ENCODE data around the gene SYT11. TPM values are rescaled to one million over a fixed set of nuclear protein-coding genes. Genes with fewer than 3 reads are reported as not detected.

SYT11 gene
- polyA plus RNA-seq, 2 of the 4 experiments (the other 2 are of a cell fraction): 2.5 to 2.8 TPM

DNA sequence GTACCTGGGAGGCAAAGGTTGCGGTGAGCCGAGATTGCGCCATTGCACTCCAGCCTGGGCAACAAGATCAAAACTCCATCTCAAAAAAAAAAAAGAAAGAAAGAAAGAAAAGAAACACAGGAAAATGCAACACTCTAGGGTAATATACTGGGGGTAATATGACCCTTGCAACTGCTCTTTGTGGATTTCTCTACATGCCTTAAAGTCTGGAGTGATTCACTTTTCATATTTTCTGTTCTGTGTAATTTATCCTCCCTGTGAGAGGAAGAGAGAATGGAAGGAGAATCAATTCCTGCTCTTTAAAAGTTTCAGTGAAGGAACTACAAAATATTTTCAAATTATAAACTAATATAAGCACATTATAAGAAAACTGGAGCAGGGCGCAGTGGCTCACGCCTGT is 29.1 kb downstream of the SYT11 start (continued):
- TF ChIP-seq, protein P1, sequence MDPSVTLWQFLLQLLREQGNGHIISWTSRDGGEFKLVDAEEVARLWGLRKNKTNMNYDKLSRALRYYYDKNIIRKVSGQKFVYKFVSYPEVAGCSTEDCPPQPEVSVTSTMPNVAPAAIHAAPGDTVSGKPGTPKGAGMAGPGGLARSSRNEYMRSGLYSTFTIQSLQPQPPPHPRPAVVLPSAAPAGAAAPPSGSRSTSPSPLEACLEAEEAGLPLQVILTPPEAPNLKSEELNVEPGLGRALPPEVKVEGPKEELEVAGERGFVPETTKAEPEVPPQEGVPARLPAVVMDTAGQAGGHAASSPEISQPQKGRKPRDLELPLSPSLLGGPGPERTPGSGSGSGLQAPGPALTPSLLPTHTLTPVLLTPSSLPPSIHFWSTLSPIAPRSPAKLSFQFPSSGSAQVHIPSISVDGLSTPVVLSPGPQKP (IDR thresholded peaks at IDR 0.05; ENCODE audit: low read depth, low read length): no peak
- no peak for TF ChIP-seq RARB (CRISPR knock-in tag; IDR thresholded peaks at IDR 0.05)

DNA sequence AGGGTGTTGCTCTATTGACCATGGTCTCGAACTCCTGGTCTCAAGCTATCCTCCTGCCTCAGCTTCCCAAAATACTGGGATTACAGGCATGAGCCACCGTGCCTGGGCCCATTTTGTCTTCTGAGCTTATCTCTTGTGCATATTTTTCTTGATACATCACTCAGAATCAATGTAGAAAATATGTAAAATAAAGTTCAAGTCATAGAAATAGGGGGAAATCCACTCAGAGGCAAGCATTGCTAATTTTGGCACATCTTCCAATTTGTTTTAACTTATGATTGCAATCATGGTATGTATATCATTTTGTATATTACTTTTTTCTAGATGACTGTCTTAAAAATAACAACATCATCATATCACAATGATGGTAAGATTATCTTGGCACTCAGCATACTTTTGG is 30.2 kb downstream of the SYT11 start:
- 0 out of 3 replicates have a peak overlapping the region, but pooled peaks have one; percentile 6 for H3K4me2 ChIP-seq
- POLR2A ChIA-PET: no interaction called here
- CTCF ChIA-PET: interaction anchor here (1.1 kb wide), 1 partner anchor 177 kb away, joined by 3 read pairs; no protein-coding TSS in a partner anchor

DNA sequence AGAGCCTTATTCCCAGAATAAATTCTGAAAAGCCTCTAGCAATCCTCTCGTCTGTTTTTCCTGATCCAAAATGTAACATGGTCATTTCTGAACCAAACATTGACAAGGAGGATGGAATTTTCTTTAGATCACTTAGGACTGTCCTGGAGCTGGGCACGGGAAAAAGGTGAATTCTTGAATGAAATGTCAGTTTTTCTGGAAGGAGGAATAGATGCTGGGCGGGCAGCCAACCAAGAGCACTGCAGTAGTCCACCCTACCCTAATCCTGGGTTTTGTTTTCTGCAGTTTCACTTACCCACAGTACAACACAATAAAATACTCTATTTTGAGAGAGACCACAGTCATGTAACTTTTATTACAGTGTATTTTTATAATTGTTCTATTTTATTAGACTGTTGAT is 30.9 kb downstream of the SYT11 start:
- ChIA-PET POLR2A (no interaction called here), CTCF (interaction anchor here (1.1 kb wide), 2 partner anchors 161 to 176 kb away, joined by 3 to 4 read pairs; no protein-coding TSS in a partner anchor)
- H3K9me3 ChIP-seq: no peaks in the 10 kb centered on the region
- no peak for ATAC-seq
- WGBS (ENCODE audit: missing lambda C conversion rate): 44% methylated on average over 3 of the region's 3 CpGs
- H3K4me3 ChIP-seq: no peak overlapping the region
- no peak for DNase-seq (ENCODE audit: low read depth in 1 of 2, low spot score in 1 of 2)
- H3K4me1 ChIP-seq: peaks cover 36% of the 10 kb centered on the region
- H3K27ac ChIP-seq: peak overlapping the region in 1 of 2 experiments; percentile 40; a peak in 2 of 6 replicates
- H3K4me2 ChIP-seq: peak overlapping the region; percentile 6; the same call in 1 of the 3 replicates
- no peak for FAIRE-seq
- TF ChIP-seq RFX5 (IDR thresholded peaks at IDR 0.05) (no peak), ZNF302 (CRISPR knock-in tag; IDR thresholded peaks at IDR 0.05) (no peak), RNF2 (IDR thresholded peaks at IDR 0.05; ENCODE audit: borderline replicate concordance, low read depth) (no peak), MYC (IDR thresholded peaks at IDR 0.05; ENCODE audit: borderline replicate concordance, low read length) (no peak), TFCP2L1 (CRISPR knock-in tag; IDR thresholded peaks at IDR 0.05) (no peak), FOXS1 (CRISPR knock-in tag; IDR thresholded peaks at IDR 0.05) (no peak), CHD4 (IDR thresholded peaks at IDR 0.05; ENCODE audit: borderline replicate concordance) (no peak), MAZ (IDR thresholded peaks at IDR 0.05; ENCODE audit: borderline replicate concordance, low read depth, low read length) (no peak), NFE2L2 (conservative IDR thresholded peaks at IDR 0.05; ENCODE audit: low read length) (no peak), NR3C1 (IDR thresholded peaks at IDR 0.05) (no peak), SMC3 (IDR thresholded peaks at IDR 0.05) (no peak)
- TF ChIP-seq, protein P2, sequence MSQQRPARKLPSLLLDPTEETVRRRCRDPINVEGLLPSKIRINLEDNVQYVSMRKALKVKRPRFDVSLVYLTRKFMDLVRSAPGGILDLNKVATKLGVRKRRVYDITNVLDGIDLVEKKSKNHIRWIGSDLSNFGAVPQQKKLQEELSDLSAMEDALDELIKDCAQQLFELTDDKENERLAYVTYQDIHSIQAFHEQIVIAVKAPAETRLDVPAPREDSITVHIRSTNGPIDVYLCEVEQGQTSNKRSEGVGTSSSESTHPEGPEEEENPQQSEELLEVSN (IDR thresholded peaks at IDR 0.05; ENCODE audit: borderline replicate concordance, low read depth): no peak

More for the DNA sequence above, 30.2 kb downstream of the SYT11 start:
- peaks cover 36% of the 10 kb centered on the region for H3K4me1 ChIP-seq
- 49% methylated on average over 2 of the region's 2 CpGs for WGBS (ENCODE audit: missing lambda C conversion rate)
- H3K9me3 ChIP-seq: no peaks in the 10 kb centered on the region
- ATAC-seq (no peak), DNase-seq (ENCODE audit: low read depth in 1 of 2, low spot score in 1 of 2) (no peak), FAIRE-seq (peak; percentile 23)
- no peak overlapping the region for H3K4me3 ChIP-seq
- no peak overlapping the region for H3K27ac ChIP-seq
- TF ChIP-seq CBX8 (IDR thresholded peaks at IDR 0.05): no peak
- TF ChIP-seq HDAC2 (IDR thresholded peaks at IDR 0.05): no peak

DNA sequence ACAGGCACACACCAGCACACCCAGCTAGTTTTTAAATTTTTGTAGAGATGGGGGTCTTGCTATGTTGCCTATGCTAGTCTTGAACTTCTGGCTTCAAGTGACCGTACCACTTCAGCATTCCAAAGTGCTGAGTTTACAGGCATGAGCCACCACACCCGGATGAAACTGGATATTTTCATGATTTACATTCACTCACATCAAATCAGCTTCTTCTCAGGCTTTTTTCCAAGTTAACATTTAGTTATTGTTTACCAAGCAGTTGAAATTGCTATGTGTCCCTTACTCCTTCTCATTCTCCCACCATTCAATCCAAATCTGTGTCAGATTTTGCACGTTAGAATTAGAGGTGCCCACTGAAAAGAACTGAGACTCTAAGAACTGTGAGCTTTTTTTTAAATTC is 33.4 kb downstream of the SYT11 start:
- ATAC-seq: peak; percentile 62 to 73; a peak in 5 of 6 replicates
- H3K4me3 ChIP-seq: no peak overlapping the region

More for the DNA sequence above, 33.4 kb downstream of the SYT11 start:
- peak overlapping the region; percentile 63 for H3K4me2 ChIP-seq
- peaks cover 36% of the 10 kb centered on the region for H3K4me1 ChIP-seq
- TF ChIP-seq, protein P3, sequence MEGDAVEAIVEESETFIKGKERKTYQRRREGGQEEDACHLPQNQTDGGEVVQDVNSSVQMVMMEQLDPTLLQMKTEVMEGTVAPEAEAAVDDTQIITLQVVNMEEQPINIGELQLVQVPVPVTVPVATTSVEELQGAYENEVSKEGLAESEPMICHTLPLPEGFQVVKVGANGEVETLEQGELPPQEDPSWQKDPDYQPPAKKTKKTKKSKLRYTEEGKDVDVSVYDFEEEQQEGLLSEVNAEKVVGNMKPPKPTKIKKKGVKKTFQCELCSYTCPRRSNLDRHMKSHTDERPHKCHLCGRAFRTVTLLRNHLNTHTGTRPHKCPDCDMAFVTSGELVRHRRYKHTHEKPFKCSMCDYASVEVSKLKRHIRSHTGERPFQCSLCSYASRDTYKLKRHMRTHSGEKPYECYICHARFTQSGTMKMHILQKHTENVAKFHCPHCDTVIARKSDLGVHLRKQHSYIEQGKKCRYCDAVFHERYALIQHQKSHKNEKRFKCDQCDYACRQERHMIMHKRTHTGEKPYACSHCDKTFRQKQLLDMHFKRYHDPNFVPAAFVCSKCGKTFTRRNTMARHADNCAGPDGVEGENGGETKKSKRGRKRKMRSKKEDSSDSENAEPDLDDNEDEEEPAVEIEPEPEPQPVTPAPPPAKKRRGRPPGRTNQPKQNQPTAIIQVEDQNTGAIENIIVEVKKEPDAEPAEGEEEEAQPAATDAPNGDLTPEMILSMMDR (IDR thresholded peaks at IDR 0.05): no peak
- TF ChIP-seq MAFK (IDR thresholded peaks at IDR 0.05; ENCODE audit: partially characterized antibody) (peak; percentile 29), CEBPB (IDR thresholded peaks at IDR 0.05) (no peak), FOSL2 (IDR thresholded peaks at IDR 0.05) (no peak), FOSL2 (CRISPR knock-in tag; IDR thresholded peaks at IDR 0.05) (peak; percentile 56), HOXB13 (CRISPR knock-in tag; IDR thresholded peaks at IDR 0.05; ENCODE audit: low read depth) (no peak), RNF2 (IDR thresholded peaks at IDR 0.05; ENCODE audit: borderline replicate concordance, low read depth) (no peak)
- TF ChIP-seq, protein P4, sequence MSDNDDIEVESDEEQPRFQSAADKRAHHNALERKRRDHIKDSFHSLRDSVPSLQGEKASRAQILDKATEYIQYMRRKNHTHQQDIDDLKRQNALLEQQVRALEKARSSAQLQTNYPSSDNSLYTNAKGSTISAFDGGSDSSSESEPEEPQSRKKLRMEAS (IDR thresholded peaks at IDR 0.05): peak; percentile 26; the same call in 1 of the 2 replicates
- peak overlapping the region; percentile 69 to 85 for H3K27ac ChIP-seq
- ChIA-PET CTCF (interaction anchor here (0.9 to 1.4 kb wide), 3 partner anchors 10 to 96 kb away, joined by 3 read pairs; no protein-coding TSS in a partner anchor), POLR2A (interaction anchor here (0.7 to 1.2 kb wide), 2 partner anchors 9 to 12 kb away, joined by 3 to 4 read pairs; no protein-coding TSS in a partner anchor)
- FAIRE-seq: peak; percentile 13
- WGBS (ENCODE audit: missing lambda C conversion rate): 0% methylated on average over 3 of the region's 3 CpGs
- H3K9me3 ChIP-seq: no peaks in the 10 kb centered on the region
- DNase-seq (ENCODE audit: low read depth in 1 of 2, low spot score in 1 of 2): peak; percentile 35 to 76

All from A549 (cell line).